ENCODE measurements around the gene ZNG1A.
"Not testable (repeated sequence)": the region's sequence is repeated elsewhere in the genome, so short reads cannot be mapped to it uniquely, and the experiment has no call there.

DNA sequence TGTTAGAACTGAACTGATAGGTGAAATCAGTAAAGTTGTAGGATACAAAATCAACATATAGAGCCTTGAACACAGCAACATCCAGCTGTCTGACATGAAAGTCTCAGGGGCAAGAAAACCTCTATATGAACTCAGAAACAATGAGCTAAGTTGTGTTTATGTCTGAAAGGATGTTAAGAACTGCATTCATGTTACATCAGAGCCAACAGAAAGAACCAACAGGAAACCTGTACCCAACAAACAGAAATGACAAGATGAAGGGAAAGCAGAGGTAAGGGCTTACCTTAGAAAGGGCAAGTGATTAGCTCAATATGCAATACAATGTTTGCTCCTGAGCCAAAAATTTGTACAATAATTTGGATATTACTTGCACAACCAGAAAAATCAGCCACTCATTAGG lies 92.2 kb downstream of the ZNG1A start:
- TF ChIP-seq, protein P1, sequence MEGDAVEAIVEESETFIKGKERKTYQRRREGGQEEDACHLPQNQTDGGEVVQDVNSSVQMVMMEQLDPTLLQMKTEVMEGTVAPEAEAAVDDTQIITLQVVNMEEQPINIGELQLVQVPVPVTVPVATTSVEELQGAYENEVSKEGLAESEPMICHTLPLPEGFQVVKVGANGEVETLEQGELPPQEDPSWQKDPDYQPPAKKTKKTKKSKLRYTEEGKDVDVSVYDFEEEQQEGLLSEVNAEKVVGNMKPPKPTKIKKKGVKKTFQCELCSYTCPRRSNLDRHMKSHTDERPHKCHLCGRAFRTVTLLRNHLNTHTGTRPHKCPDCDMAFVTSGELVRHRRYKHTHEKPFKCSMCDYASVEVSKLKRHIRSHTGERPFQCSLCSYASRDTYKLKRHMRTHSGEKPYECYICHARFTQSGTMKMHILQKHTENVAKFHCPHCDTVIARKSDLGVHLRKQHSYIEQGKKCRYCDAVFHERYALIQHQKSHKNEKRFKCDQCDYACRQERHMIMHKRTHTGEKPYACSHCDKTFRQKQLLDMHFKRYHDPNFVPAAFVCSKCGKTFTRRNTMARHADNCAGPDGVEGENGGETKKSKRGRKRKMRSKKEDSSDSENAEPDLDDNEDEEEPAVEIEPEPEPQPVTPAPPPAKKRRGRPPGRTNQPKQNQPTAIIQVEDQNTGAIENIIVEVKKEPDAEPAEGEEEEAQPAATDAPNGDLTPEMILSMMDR (IDR thresholded peaks at IDR 0.05) = not testable (repeated sequence)
- not testable (repeated sequence) for TF ChIP-seq POLR2A (IDR thresholded peaks at IDR 0.05)

Data from uterus (tissue), 2 donors.